KOPT-K1 (cell line): Measurements from ENCODE around the gene ASB11.
"Not testable (repeated sequence)": the region's sequence is repeated elsewhere in the genome, so short reads cannot be mapped to it uniquely, and the experiment has no call there.

ENCODE experiments used
- H3K27ac ChIP-seq: fragments of 200-600 bp; sonication (generic); 2 replicates; pipeline ENCODE4 v1.5.1; 2016; ENCODE audit warnings: antibody characterized with exemption, mild to moderate bottlenecking, low read depth, low read length; ENCODE audit not compliant: poor library complexity, severe bottlenecking
- H3K36me3 ChIP-seq: fragments of 200-600 bp; sonication (generic); 2 replicates; pipeline ENCODE4 v1.5.1; 2017; ENCODE audit warnings: antibody characterized with exemption, mild to moderate bottlenecking, low read length, moderate library complexity; ENCODE audit not compliant: insufficient read depth
- H3K9me3 ChIP-seq: fragments of 200-600 bp; sonication (generic); 2 replicates; pipeline ENCODE4 v1.5.1; 2017; ENCODE audit warnings: antibody characterized with exemption, low read length, mild to moderate bottlenecking; ENCODE audit not compliant: insufficient read depth, poor library complexity, severe bottlenecking

ASB11 gene

GRCh38 chrX:15322472-15322871 lies 7.0 kb upstream of the ASB11 start:
- H3K9me3 ChIP-seq, result no peaks in the 10 kb centered on the region
- no peak overlapping the region for H3K27ac ChIP-seq
- peaks cover 45% of the 10 kb centered on the region for H3K36me3 ChIP-seq

- peaks cover 45% of the 10 kb centered on the region for H3K36me3 ChIP-seq
- H3K27ac ChIP-seq, result no peak overlapping the region
- no peaks in the 10 kb centered on the region for H3K9me3 ChIP-seq
Observed at GRCh38 chrX:15322072-15322471, 6.6 kb upstream of the ASB11 start.

- H3K27ac ChIP-seq, result no peak overlapping the region
- H3K36me3 ChIP-seq, result peaks cover 45% of the 10 kb centered on the region
- no peaks in the 10 kb centered on the region for H3K9me3 ChIP-seq
Observed at GRCh38 chrX:15321447-15321846, 6.0 kb upstream of the ASB11 start.

GRCh38 chrX:15320297-15320696 lies 4.9 kb upstream of the ASB11 start:
- Histone ChIP-seq H3K9me3 (no peaks in the 10 kb centered on the region), H3K27ac (no peak overlapping the region), H3K36me3 (peaks cover 45% of the 10 kb centered on the region)

- no peaks in the 10 kb centered on the region for H3K9me3 ChIP-seq
- H3K36me3 ChIP-seq, result peaks cover 37% of the 10 kb centered on the region
- no peak overlapping the region for H3K27ac ChIP-seq
Observed at GRCh38 chrX:15319075-15319474, 3.6 kb upstream of the ASB11 start.

GRCh38 chrX:15314472-15314871 lies 968 bp downstream of the ASB11 start:
- H3K9me3 ChIP-seq, result no peaks in the 10 kb centered on the region
- H3K36me3 ChIP-seq, result no peaks in the 10 kb centered on the region
- H3K27ac ChIP-seq, result no peak overlapping the region

- Histone ChIP-seq H3K9me3 (no peaks in the 10 kb centered on the region), H3K36me3 (no peaks in the 10 kb centered on the region), H3K27ac (no peak overlapping the region)
Observed at GRCh38 chrX:15311119-15311518, 4.3 kb downstream of the ASB11 start.

GRCh38 chrX:15310117-15310516 lies 5.3 kb downstream of the ASB11 start:
- no peak overlapping the region for H3K27ac ChIP-seq
- H3K36me3 ChIP-seq, result no peaks in the 10 kb centered on the region
- H3K9me3 ChIP-seq, result no peaks in the 10 kb centered on the region

- not testable (repeated sequence) for H3K36me3 ChIP-seq, H3K27ac ChIP-seq, H3K9me3 ChIP-seq
Observed at GRCh38 chrX:15305899-15306298, 9.5 kb downstream of the ASB11 start.

GRCh38 chrX:15301924-15302323 lies 13.5 kb downstream of the ASB11 start:
- Histone ChIP-seq H3K36me3 (no peaks in the 10 kb centered on the region), H3K9me3 (no peaks in the 10 kb centered on the region), H3K27ac (no peak overlapping the region)

- no peaks in the 10 kb centered on the region for H3K36me3 ChIP-seq
- H3K27ac ChIP-seq, result no peak overlapping the region
- no peaks in the 10 kb centered on the region for H3K9me3 ChIP-seq
Observed at GRCh38 chrX:15299941-15300851, 15.2 kb downstream of the ASB11 start.

GRCh38 chrX:15298780-15299179 lies 16.7 kb downstream of the ASB11 start:
- H3K36me3 ChIP-seq, result no peaks in the 10 kb centered on the region
- H3K9me3 ChIP-seq, result no peaks in the 10 kb centered on the region
- H3K27ac ChIP-seq, result no peak overlapping the region

GRCh38 chrX:15298201-15298600 lies 17.2 kb downstream of the ASB11 start:
- Histone ChIP-seq H3K36me3 (no peaks in the 10 kb centered on the region), H3K27ac (no peak overlapping the region), H3K9me3 (no peaks in the 10 kb centered on the region)

- H3K9me3 ChIP-seq, result no peaks in the 10 kb centered on the region
- no peak overlapping the region for H3K27ac ChIP-seq
- no peaks in the 10 kb centered on the region for H3K36me3 ChIP-seq
Observed at GRCh38 chrX:15293451-15293850, 22.0 kb downstream of the ASB11 start.

GRCh38 chrX:15292861-15293260 lies 22.6 kb downstream of the ASB11 start:
- H3K36me3 ChIP-seq, result no peaks in the 10 kb centered on the region
- no peaks in the 10 kb centered on the region for H3K9me3 ChIP-seq
- H3K27ac ChIP-seq, result no peak overlapping the region

- H3K27ac ChIP-seq, result no peak overlapping the region
- H3K36me3 ChIP-seq, result no peaks in the 10 kb centered on the region
- H3K9me3 ChIP-seq, result no peaks in the 10 kb centered on the region
Observed at GRCh38 chrX:15277604-15278003, 37.8 kb downstream of the ASB11 start.
